H9 (cell line): ENCODE data around the gene ACAP3. TPM values are rescaled to one million over a fixed set of nuclear protein-coding genes. Genes with fewer than 3 reads are reported as not detected.

Experiments
- DNase-seq: peaks from one replicate; pipeline ENCODE4 v3.0.0-alpha.2; 2017
- H2AFZ ChIP-seq: one replicate; pipeline ENCODE4 v1.6.1; 2013; ENCODE audit warnings: mild to moderate bottlenecking, low read length, control low read depth, moderate library complexity
- H2AK5ac ChIP-seq: 2 replicates; pipeline ENCODE4 v1.6.1; 2013; ENCODE audit warnings: low read length, control low read depth, mixed read lengths; ENCODE audit not compliant: insufficient read length
- H2BK120ac ChIP-seq: one replicate; pipeline ENCODE4 v1.6.1; 2013; ENCODE audit warnings: low read depth, mild to moderate bottlenecking, low read length, control low read depth, inconsistent platforms; ENCODE audit not compliant: poor library complexity, severe bottlenecking
- H2BK12ac ChIP-seq: 2 replicates; pipeline ENCODE4 v1.6.1; 2013; ENCODE audit warnings: low read length, control low read depth, mixed read lengths, low read depth; ENCODE audit not compliant: insufficient read length
- H2BK15ac ChIP-seq: 2 replicates; pipeline ENCODE4 v1.6.1; 2013; ENCODE audit warnings: low read depth, low read length, control low read depth
- H2BK20ac ChIP-seq: one replicate; pipeline ENCODE4 v1.6.1; 2013; ENCODE audit warnings: low read depth, mild to moderate bottlenecking, low read length, control low read depth, inconsistent platforms; ENCODE audit not compliant: poor library complexity, severe bottlenecking
- H2BK5ac ChIP-seq: 2 replicates; pipeline ENCODE4 v1.6.1; 2013; ENCODE audit warnings: low read length, control low read depth, mixed read lengths; ENCODE audit not compliant: insufficient read length
- H3K14ac ChIP-seq: 2 replicates; pipeline ENCODE4 v1.6.1; 2013; ENCODE audit warnings: low read length, control low read depth; ENCODE audit not compliant: insufficient read depth
- H3K18ac ChIP-seq: 2 replicates; pipeline ENCODE4 v1.6.1; 2013; ENCODE audit warnings: low read depth, mild to moderate bottlenecking, mixed read lengths, low read length, control low read depth; ENCODE audit not compliant: insufficient read length
- H3K23ac ChIP-seq: 2 replicates; pipeline ENCODE4 v1.6.1; 2013; ENCODE audit warnings: low read length, control low read depth, mixed read lengths, low read depth; ENCODE audit not compliant: insufficient read length
- H3K23me2 ChIP-seq: 2 replicates; pipeline ENCODE4 v1.6.1; 2013; ENCODE audit warnings: low read depth, mild to moderate bottlenecking, mixed read lengths, low read length, control low read depth; ENCODE audit not compliant: insufficient read length, poor library complexity, severe bottlenecking
- H3K27ac ChIP-seq: 2 replicates; pipeline ENCODE4 v1.5.1; 2013; ENCODE audit warnings: low read length, control low read depth, mixed read lengths, low read depth; ENCODE audit not compliant: insufficient read length
- H3K27me3 ChIP-seq: 2 replicates; pipeline ENCODE4 v1.6.1; 2013; ENCODE audit warnings: low read length, control low read depth, inconsistent platforms; ENCODE audit not compliant: insufficient read depth
- H3K4ac ChIP-seq: 2 replicates; pipeline ENCODE4 v1.6.1; 2013; ENCODE audit warnings: low read depth, mild to moderate bottlenecking, control low read depth, inconsistent platforms, low read length, moderate library complexity
- H3K4me1 ChIP-seq: 2 replicates; pipeline ENCODE4 v1.6.1; 2013; ENCODE audit warnings: low read length, control low read depth, inconsistent platforms; ENCODE audit not compliant: insufficient read depth
- H3K4me2 ChIP-seq: 2 replicates; pipeline ENCODE4 v1.6.1; 2013; ENCODE audit warnings: low read length, control low read depth, mixed read lengths; ENCODE audit not compliant: insufficient read length, insufficient read depth
- H3K56ac ChIP-seq: 2 replicates; pipeline ENCODE4 v1.6.1; 2013; ENCODE audit warnings: low read depth, mild to moderate bottlenecking, mixed read lengths, low read length, control low read depth; ENCODE audit not compliant: insufficient read length
- H3K79me1 ChIP-seq: 2 replicates; pipeline ENCODE4 v1.6.1; 2013; ENCODE audit warnings: low read depth, mild to moderate bottlenecking, moderate library complexity, low read length, control low read depth, inconsistent platforms; ENCODE audit not compliant: insufficient read depth, poor library complexity, severe bottlenecking
- H3K79me2 ChIP-seq: 2 replicates; pipeline ENCODE4 v1.6.1; 2013; ENCODE audit warnings: low read length, control low read depth, inconsistent platforms; ENCODE audit not compliant: insufficient read depth
- H3K9ac ChIP-seq: 2 replicates; pipeline ENCODE4 v1.6.1; 2013; ENCODE audit warnings: low read length, control low read depth, mixed read lengths; ENCODE audit not compliant: insufficient read length; ENCODE audit errors: extremely low read depth
- H3K9me3 ChIP-seq: one replicate; pipeline ENCODE4 v1.6.1; 2013; ENCODE audit warnings: low read depth, low read length, inconsistent platforms; ENCODE audit not compliant: control insufficient read depth
- H3T11ph ChIP-seq: one replicate; pipeline ENCODE4 v1.6.1; 2013; ENCODE audit warnings: mild to moderate bottlenecking, low read length, control low read depth, inconsistent platforms
- H4K20me1 ChIP-seq: one replicate; pipeline ENCODE4 v1.6.1; 2013; ENCODE audit not compliant: control insufficient read depth, insufficient read length, insufficient read depth
- H4K5ac ChIP-seq: 2 replicates; pipeline ENCODE4 v1.6.1; 2013; ENCODE audit warnings: low read depth, mild to moderate bottlenecking, mixed read lengths, low read length, control low read depth; ENCODE audit not compliant: insufficient read length
- H4K8ac ChIP-seq: replicated peaks from 2 replicates; pipeline ENCODE4 v1.6.1; 2013; ENCODE audit warnings: low read length, control low read depth, mixed read lengths, low read depth; ENCODE audit not compliant: insufficient read length
- H4K91ac ChIP-seq: 2 replicates; pipeline ENCODE4 v1.6.1; 2013; ENCODE audit warnings: low read depth, mild to moderate bottlenecking, moderate library complexity, mixed read lengths, low read length, control low read depth; ENCODE audit not compliant: insufficient read length
- H3K27ac Mint-ChIP-seq, 3 experiments: 2 replicates in 2 of 3; 3 replicates in 1 of 3; pipeline ENCODE4 v1.8.0; 2020 to 2021; ENCODE audit warnings: mixed read lengths in 3 of 3, mild to moderate bottlenecking in 1 of 3, moderate library complexity in 1 of 3
- H3K27me3 Mint-ChIP-seq: 2 replicates; pipeline ENCODE4 v1.8.0; 2021; ENCODE audit warnings: low read depth, mild to moderate bottlenecking, moderate library complexity, mixed read lengths
- H3K36me3 Mint-ChIP-seq, 3 experiments: 2 replicates in 2 of 3; 3 replicates in 1 of 3; pipeline ENCODE4 v1.8.0; 2020 to 2021; ENCODE audit warnings: low read depth in 3 of 3, mixed read lengths in 3 of 3; ENCODE audit not compliant: insufficient read depth in 1 of 3
- H3K4me1 Mint-ChIP-seq, 2 experiments: 2 replicates each; pipeline ENCODE4 v1.8.0; 2020; ENCODE audit warnings: mixed read lengths in 2 of 2
- H3K4me3 Mint-ChIP-seq, 2 experiments: 2 replicates in 1 of 2; 3 replicates in 1 of 2; pipeline ENCODE4 v1.8.0; 2020 to 2021; ENCODE audit warnings: mild to moderate bottlenecking in 2 of 2, mixed read lengths in 2 of 2, moderate library complexity in 1 of 2
- H3K9me3 Mint-ChIP-seq, 2 experiments: 2 replicates in 1 of 2; 3 replicates in 1 of 2; pipeline ENCODE4 v1.8.0; 2020; ENCODE audit warnings: mild to moderate bottlenecking in 2 of 2, mixed read lengths in 2 of 2, moderate library complexity in 1 of 2
- CTCF ChIP-seq: fragments of 200-600 bp; sonication (generic); conservative IDR thresholded peaks from 3 replicates; pipeline ENCODE4 v1.8.0; 2021; ENCODE audit warnings: antibody characterized with exemption, mild to moderate bottlenecking
- WGBS: extraction: QIAGEN DNeasy Blood & Tissue Kit; methylation state at CpG from one replicate; pipeline ENCODE4 v1.1.7; 2013; ENCODE audit warnings: missing lambda C conversion rate, low lambda C conversion rate, mixed read lengths; ENCODE audit not compliant: insufficient read length; ENCODE audit errors: extremely low coverage; 5-methylcytosine and 5-hydroxymethylcytosine counted together
- total RNA-seq: library from RNA; stranded (reverse); gene quantifications from 2 replicates; pipeline ENCODE4 v1.2.1, GENCODE V29; 2021

The ACAP3 gene
- total RNA-seq, 1 experiment from 2014 or later, result 41.4 TPM

GRCh38 chr1:1278620-1279019 is 29.1 kb downstream of the ACAP3 start:
- Mint-ChIP-seq H3K27me3 (peaks cover 9% of the 10 kb centered on the region), H3K27ac (no peak overlapping the region; a peak in 1 of 7 replicates), H3K9me3 (no peaks in the 10 kb centered on the region; a peak in 1 of 5 replicates), H3K4me1 (peaks cover 4 to 7% of the 10 kb centered on the region in 2 experiments; a peak in 3 of 4 replicates), H3K36me3 (no peaks in the 10 kb centered on the region), H3K4me3 (no peak overlapping the region)
- H4K8ac ChIP-seq, result no peak overlapping the region
- no peak for DNase-seq
- H2BK120ac ChIP-seq, result no peak overlapping the region
- no peak overlapping the region for H2AFZ ChIP-seq
- no peak overlapping the region for H3K14ac ChIP-seq
- peaks cover 6% of the 10 kb centered on the region for H3K23me2 ChIP-seq
- no peak overlapping the region for H3K18ac ChIP-seq
- H2BK20ac ChIP-seq, result no peak overlapping the region
- no peak overlapping the region for H3K4me2 ChIP-seq
- H4K20me1 ChIP-seq, result no peaks in the 10 kb centered on the region
- H2BK12ac ChIP-seq, result no peak overlapping the region
- no peak overlapping the region for H2AK5ac ChIP-seq
- H3K23ac ChIP-seq, result no peak overlapping the region
- H3K27ac ChIP-seq, result no peak overlapping the region
- H2BK15ac ChIP-seq, result no peak overlapping the region
- no peak overlapping the region for H3K4ac ChIP-seq
- H3K79me1 ChIP-seq, result no peaks in the 10 kb centered on the region
- no peak overlapping the region for H4K91ac ChIP-seq
- no peak overlapping the region for H3K56ac ChIP-seq
- H3K27me3 ChIP-seq, result no peaks in the 10 kb centered on the region
- no peaks in the 10 kb centered on the region for H3K9me3 ChIP-seq
- no peak for TF ChIP-seq CTCF
- no peaks in the 10 kb centered on the region; the same call in 1 of the 2 replicates for H3K4me1 ChIP-seq
- no peak overlapping the region for H3T11ph ChIP-seq
- H4K5ac ChIP-seq, result no peak overlapping the region
- no CpG with 5 or more reads among the region's 13 CpGs for WGBS
- no peaks in the 10 kb centered on the region for H3K79me2 ChIP-seq
- no peak overlapping the region for H3K9ac ChIP-seq
- no peak overlapping the region for H2BK5ac ChIP-seq
